ENCODE results near the gene ABLIM1.

- TF ChIP-seq CTCF (conservative IDR thresholded peaks at IDR 0.05 in 1 of 2, IDR thresholded peaks at IDR 0.05 in 1 of 2; ENCODE audit: low read depth in 1 of 2, low read length in 2 of 2) (peak; percentile 58 to 69), EZH2 (IDR thresholded peaks at IDR 0.05; ENCODE audit: low read length, missing control alignments) (no peak)
Observed at GRCh38 chr10:114548662-114549061, 109.4 kb downstream of the ABLIM1 start.

Measured in fibroblast of lung (primary cell).